Pancreas (tissue), 10 donors: ENCODE results near the gene CAPZA2. TPM values are rescaled to one million over a fixed set of nuclear protein-coding genes. Genes with fewer than 3 reads are reported as not detected.

Source experiments
- ATAC-seq, 4 donors: fragments of 200-7000 bp; cut with Tn5 transposase; one replicate each; pipeline versions ENCODE4 v1.8.0 to v1.9.1; 2020; ENCODE audit warnings: mild to moderate bottlenecking in 4 of 4, moderate library complexity in 4 of 4
- DNase-seq, 6 donors: peaks; one replicate each; pipeline ENCODE4 v3.0.0-alpha.2; 2020
- FAIRE-seq: peaks from 2 replicates; lab custom pipeline; 2012; peaks lifted over from hg19 to GRCh38; lab: Jason Lieb, UNC
- H3K27ac ChIP-seq, 4 donors: fragments of 200-600 bp; sonication (generic); 1 replicate in 3 of 4; 2 replicates in 1 of 4; pipeline versions ENCODE4 v1.5.0 to v1.8.0; 2020
- H3K27me3 ChIP-seq, 4 donors: fragments of 200-600 bp; one replicate each; pipeline ENCODE4 v1.8.0; 2021
- H3K36me3 ChIP-seq, 3 donors: fragments of 200-600 bp; sonication (generic) in 1 of 3; one replicate each; pipeline versions ENCODE4 v1.5.0 to v1.8.0; 2020 to 2021
- H3K4me1 ChIP-seq, 3 donors: fragments of 200-600 bp; one replicate each; pipeline ENCODE4 v1.8.0; 2021
- H3K4me3 ChIP-seq, 4 donors: fragments of 200-600 bp; sonication (generic) in 2 of 4; one replicate each; pipeline versions ENCODE4 v1.5.0 to v1.8.0; 2020 to 2021
- H3K9me3 ChIP-seq, 4 donors: fragments of 200-600 bp; one replicate each; pipeline ENCODE4 v1.8.0; 2021
- WGBS, 2 donors: extraction: QIAGEN DNeasy Blood & Tissue Kit; methylation state at CpG; one replicate each; pipeline ENCODE4 v1.1.7; 2013; 5-methylcytosine and 5-hydroxymethylcytosine counted together
- intact Hi-C, 3 donors: fragments of 100-400 bp; cut with DNase I; formaldehyde crosslinking; loops; one replicate each; pipeline versions ENCODE4 v1.11.1 to v1.14.2; 2022
- polyA plus RNA-seq, 2 donors: library from polyadenylated mRNA; stranded (reverse); fragments of 200-250 nt; gene quantifications; one replicate each; pipeline ENCODE4 v1.2.3, GENCODE V29; 2013
- total RNA-seq, 6 donors: library from RNA; stranded (reverse); fragmentation: NEBNext Ultra II Directional in 4 of 6; extraction: Animal tissue kit (Norgen Biotek cat#: 25700) in 4 of 6; gene quantifications; one replicate each; pipeline versions ENCODE4 v1.2.1 to v1.2.4, GENCODE V29; 2021 to 2023
- TF ChIP-seq, protein P1 (sequence below), 4 donors: fragments of 200-600 bp; sonication (generic) in 3 of 4; IDR thresholded peaks; one replicate each; pipeline versions ENCODE4 v1.5.0 to v1.8.0; 2021; ENCODE audit warnings: antibody characterized with exemption in 4 of 4
- donor health status: healthy with polysubstance abuse.
- donor health status: DM: no; HTN: no; CAD: no; lungs with moderate emphysema.
- donor health status: DM: no; HTN: no; CAD: no.
- donor health status: control.
- donor health status: control.
- donor health status: Bipolar disorder and iron deficiency.
- donor health status: DM: yes; HTN: yes; CAD: no.
- donor health status: DM: no; HTN: no; CAD: no.
- donor health status: DM: no; HTN: no; CAD: no.
- donor health status: DM: yes; HTN: yes; CAD: no.

The CAPZA2 gene
- total and polyA plus RNA-seq, 8 donors = 10.8 to 97.9 (median 58.3) TPM

DNA sequence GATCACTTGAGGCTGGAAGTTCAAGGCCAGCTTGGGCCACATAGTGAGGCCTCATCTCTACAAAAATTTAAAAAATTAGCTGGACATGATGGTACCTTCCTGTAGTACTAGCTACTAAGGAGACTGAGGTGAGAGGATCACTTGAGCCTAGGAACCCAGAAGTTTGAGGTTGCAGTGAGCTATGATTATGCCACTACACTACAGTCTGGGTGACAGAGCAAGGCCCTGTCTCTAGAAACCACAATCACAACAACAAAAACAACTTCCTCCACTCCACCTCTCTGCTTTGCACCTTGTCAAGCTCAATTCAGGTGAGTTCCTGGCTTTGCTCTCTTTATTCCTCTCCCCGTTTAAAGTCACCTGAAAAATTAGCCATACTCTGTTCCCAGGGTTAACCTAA, 8.3 kb upstream of the CAPZA2 start:
- H3K36me3 ChIP-seq = no peaks in the 10 kb centered on the region
- FAIRE-seq (no peak), DNase-seq (no peak), ATAC-seq (no peak)
- no peak overlapping the region for H3K27ac ChIP-seq
- WGBS, 2 donors = 92 to 100% methylated on average over 1 of the region's 1 CpG
- no peaks in the 10 kb centered on the region for H3K9me3 ChIP-seq
- H3K4me1 ChIP-seq = no peaks in the 10 kb centered on the region
- TF ChIP-seq, protein P1, sequence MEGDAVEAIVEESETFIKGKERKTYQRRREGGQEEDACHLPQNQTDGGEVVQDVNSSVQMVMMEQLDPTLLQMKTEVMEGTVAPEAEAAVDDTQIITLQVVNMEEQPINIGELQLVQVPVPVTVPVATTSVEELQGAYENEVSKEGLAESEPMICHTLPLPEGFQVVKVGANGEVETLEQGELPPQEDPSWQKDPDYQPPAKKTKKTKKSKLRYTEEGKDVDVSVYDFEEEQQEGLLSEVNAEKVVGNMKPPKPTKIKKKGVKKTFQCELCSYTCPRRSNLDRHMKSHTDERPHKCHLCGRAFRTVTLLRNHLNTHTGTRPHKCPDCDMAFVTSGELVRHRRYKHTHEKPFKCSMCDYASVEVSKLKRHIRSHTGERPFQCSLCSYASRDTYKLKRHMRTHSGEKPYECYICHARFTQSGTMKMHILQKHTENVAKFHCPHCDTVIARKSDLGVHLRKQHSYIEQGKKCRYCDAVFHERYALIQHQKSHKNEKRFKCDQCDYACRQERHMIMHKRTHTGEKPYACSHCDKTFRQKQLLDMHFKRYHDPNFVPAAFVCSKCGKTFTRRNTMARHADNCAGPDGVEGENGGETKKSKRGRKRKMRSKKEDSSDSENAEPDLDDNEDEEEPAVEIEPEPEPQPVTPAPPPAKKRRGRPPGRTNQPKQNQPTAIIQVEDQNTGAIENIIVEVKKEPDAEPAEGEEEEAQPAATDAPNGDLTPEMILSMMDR (IDR thresholded peaks at IDR 0.05) = no peak
- no peaks in the 10 kb centered on the region for H3K27me3 ChIP-seq
- intact Hi-C loops = no loop called here
- no peak overlapping the region for H3K4me3 ChIP-seq

DNA sequence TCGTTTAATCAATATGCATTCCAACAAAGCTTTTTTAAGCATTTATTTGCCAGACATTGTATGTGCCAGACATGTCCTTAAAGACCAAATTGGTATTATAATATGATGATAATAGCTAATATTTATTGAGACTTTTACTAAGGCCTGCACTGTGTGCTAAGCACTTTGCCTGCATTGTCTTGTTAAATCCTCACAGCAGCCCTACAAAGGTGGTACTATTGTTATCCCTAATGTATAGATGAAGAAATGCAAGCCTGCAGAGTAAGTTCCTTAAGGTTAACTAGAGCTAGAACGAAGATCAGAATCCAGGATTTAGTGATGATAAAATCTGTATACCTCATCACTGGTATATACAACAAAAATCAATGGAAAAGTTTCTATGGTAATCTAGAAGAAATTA, 5.3 kb upstream of the CAPZA2 start:
- Histone ChIP-seq H3K9me3 (no peaks in the 10 kb centered on the region), H3K27ac (no peak overlapping the region), H3K4me3 (no peak overlapping the region), H3K27me3 (no peaks in the 10 kb centered on the region), H3K36me3 (no peaks in the 10 kb centered on the region), H3K4me1 (peaks cover 0 to 3% (median 0%) of the 10 kb centered on the region in 3 donors)
- TF ChIP-seq, protein P1 (IDR thresholded peaks at IDR 0.05) = no peak
- 65 to 77% methylated on average over 2 of the region's 2 CpGs for WGBS, 2 donors
- intact Hi-C loops = no loop called here
- DNase-seq (no peak), FAIRE-seq (no peak), ATAC-seq (no peak)

GRCh38 chr7:116859323-116859722, 3.1 kb upstream of the CAPZA2 start:
- no peaks in the 10 kb centered on the region for H3K36me3 ChIP-seq
- TF ChIP-seq, protein P1 (IDR thresholded peaks at IDR 0.05) = no peak
- WGBS, 2 donors = 85 to 88% methylated on average over 1 of the region's 1 CpG
- no peaks in the 10 kb centered on the region for H3K9me3 ChIP-seq
- H3K4me3 ChIP-seq = no peak overlapping the region
- ATAC-seq (no peak), DNase-seq (no peak), FAIRE-seq (no peak)
- intact Hi-C loops = no loop called here
- no peak overlapping the region for H3K27ac ChIP-seq
- H3K27me3 ChIP-seq = no peaks in the 10 kb centered on the region
- peaks cover 2 to 9% (median 5%) of the 10 kb centered on the region in 3 donors for H3K4me1 ChIP-seq

DNA sequence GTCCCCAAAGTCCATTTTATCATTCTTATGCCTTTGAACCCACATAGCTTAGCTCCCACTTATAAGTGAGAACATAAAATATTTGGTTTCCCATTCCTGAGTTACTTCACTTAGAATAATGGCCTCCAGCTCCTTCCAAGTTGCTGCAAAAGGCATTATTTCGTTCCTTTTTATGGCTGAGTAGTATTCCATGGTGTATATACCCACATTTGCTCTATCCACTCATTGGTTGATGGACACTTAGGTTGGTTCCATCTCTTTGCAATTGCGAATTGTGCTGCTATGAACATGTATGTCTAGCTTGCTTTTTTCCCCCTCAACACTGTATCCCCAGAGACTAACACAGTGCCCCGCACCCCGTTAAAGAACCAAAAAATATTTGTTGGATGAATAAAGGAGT, 670 bp upstream of the CAPZA2 start:
- Histone ChIP-seq H3K4me1 (peaks cover 8 to 11% (median 9%) of the 10 kb centered on the region in 3 donors), H3K27me3 (no peaks in the 10 kb centered on the region), H3K27ac (no peak overlapping the region), H3K36me3 (no peaks in the 10 kb centered on the region), H3K9me3 (no peaks in the 10 kb centered on the region), H3K4me3 (peak overlapping the region in 1 of 4 donors; percentile 93)
- DNase-seq (no peak), FAIRE-seq (no peak), ATAC-seq (no peak)
- 63 to 84% methylated on average over 4 of the region's 4 CpGs for WGBS, 2 donors
- TF ChIP-seq, protein P1 (IDR thresholded peaks at IDR 0.05) = no peak
- intact Hi-C loops = no loop called here

DNA sequence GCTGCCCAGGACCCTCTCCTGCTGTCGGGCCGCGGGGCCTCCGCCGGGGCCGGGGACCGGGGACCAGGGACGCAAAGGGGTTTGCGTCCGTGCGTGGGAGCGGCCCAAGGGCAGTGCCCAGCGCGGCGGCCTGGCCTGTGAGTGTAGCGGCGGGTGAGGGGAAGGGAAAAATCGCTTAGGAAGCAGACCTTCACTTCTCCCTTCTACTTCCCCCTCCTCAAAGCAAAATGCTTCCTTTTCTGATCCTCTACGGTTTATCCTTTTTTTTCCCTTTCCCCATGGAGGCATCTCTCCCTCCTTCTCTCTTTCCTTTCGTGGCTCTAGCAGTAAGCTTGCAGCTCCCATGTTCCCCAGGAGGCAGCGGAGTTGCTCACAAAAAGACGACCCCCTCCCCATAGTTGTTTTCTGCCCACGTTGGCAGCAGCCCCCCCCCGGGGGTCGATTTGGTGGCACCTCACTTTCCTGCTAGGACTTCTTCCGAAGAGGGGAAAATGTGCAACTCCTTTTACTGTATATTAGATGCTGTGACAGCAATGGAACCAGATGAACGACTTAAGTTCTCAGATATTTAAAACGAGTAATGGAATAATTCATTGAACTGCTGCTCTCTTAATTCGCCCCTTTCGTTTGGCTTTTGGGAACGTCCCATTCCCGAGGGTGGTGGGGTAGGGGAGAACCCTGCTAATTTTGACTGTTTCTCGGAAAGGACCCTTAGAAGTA, 724 bp downstream of the CAPZA2 start:
- H3K9me3 ChIP-seq = no peaks in the 10 kb centered on the region
- DNase-seq (peak in 2 of 6 donors; percentile 22 to 42), FAIRE-seq (no peak), ATAC-seq (peak; percentile 57 to 69 (median 66))
- H3K36me3 ChIP-seq = no peaks in the 10 kb centered on the region
- H3K27me3 ChIP-seq = no peaks in the 10 kb centered on the region
- 1% methylated on average over 32 to 33 of the region's 33 CpGs for WGBS, 2 donors
- intact Hi-C loops = no loop called here
- peak overlapping the region; percentile 88 to 99 (median 94) for H3K27ac ChIP-seq
- peak overlapping the region; percentile 78 to 96 (median 89) for H3K4me3 ChIP-seq
- H3K4me1 ChIP-seq = peaks cover 9 to 19% (median 12%) of the 10 kb centered on the region in 3 donors
- TF ChIP-seq, protein P1 (IDR thresholded peaks at IDR 0.05) = no peak
